Neural progenitor cell (in vitro differentiated cells): ENCODE measurements around the gene TRPT1.

ENCODE experiments used
- CTCF ChIP-seq: fragments of 200-600 bp; sonication (generic); IDR thresholded peaks from 2 replicates; pipeline ENCODE4 v1.5.1; 2017; ENCODE audit warnings: antibody characterized with exemption, mild to moderate bottlenecking
- EZH2 ChIP-seq: fragments of 200-600 bp; sonication (generic); IDR thresholded peaks from 2 replicates; pipeline ENCODE4 v1.6.1; 2017; ENCODE audit warnings: antibody characterized with exemption, mild to moderate bottlenecking, moderate library complexity
- EZH2phosphoT487 ChIP-seq: fragments of 200-600 bp; sonication (generic); IDR thresholded peaks from 2 replicates; pipeline ENCODE4 v1.6.1; 2017; ENCODE audit warnings: antibody characterized with exemption

- TF ChIP-seq CTCF = no peak
- no peak for TF ChIP-seq EZH2
- TF ChIP-seq EZH2phosphoT487 = no peak
Measured at GRCh38 chr11:64275031-64275800, 49.2 kb upstream of the TRPT1 start.
